Measurements from ENCODE around the gene ZNF213. TPM values are rescaled to one million over a fixed set of nuclear protein-coding genes. Genes with fewer than 3 reads are reported as not detected.

The ZNF213 gene
- total and polyA plus RNA-seq, 12 donors = 2.6 to 19.5 (median 12.2) TPM

- intact Hi-C loops (cut with DNase I) = no loop called here
- no peak for DNase-seq
- 91 to 96% (median 94%) methylated on average over 9 to 20 of the region's 20 CpGs for WGBS, 4 donors
- no peaks in the 10 kb centered on the region for H3K27me3 ChIP-seq
- no peak overlapping the region for H3K27ac ChIP-seq
- peaks cover 8 to 28% of the 10 kb centered on the region in 2 donors for H3K4me1 ChIP-seq (replicated peaks in 1 of 2)
- TF ChIP-seq CTCF (IDR thresholded peaks at IDR 0.05) (no peak), POLR2A (IDR thresholded peaks at IDR 0.05) (no peak)
- peaks cover 0 to 41% of the 10 kb centered on the region in 2 donors for H3K36me3 ChIP-seq (replicated peaks in 1 of 2)
- H3K4me3 ChIP-seq = no peak overlapping the region
- no peaks in the 10 kb centered on the region for H3K9me3 ChIP-seq (replicated peaks in 1 of 3)
Measured at GRCh38 chr16:3118846-3119245, 16.0 kb upstream of the ZNF213 start.

- Histone ChIP-seq H3K9me3 (replicated peaks in 1 of 3) (no peaks in the 10 kb centered on the region), H3K4me1 (replicated peaks in 1 of 2) (peaks cover 8 to 25% of the 10 kb centered on the region in 2 donors), H3K27me3 (no peaks in the 10 kb centered on the region), H3K4me3 (no peak overlapping the region), H3K36me3 (replicated peaks in 1 of 2) (peaks cover 0 to 41% of the 10 kb centered on the region in 2 donors), H3K27ac (no peak overlapping the region)
- TF ChIP-seq POLR2A (IDR thresholded peaks at IDR 0.05) (no peak), CTCF (IDR thresholded peaks at IDR 0.05) (no peak)
- intact Hi-C loops (cut with DNase I) = no loop called here
- 96 to 97% (median 96%) methylated on average over 30 to 33 of the region's 33 CpGs for WGBS, 4 donors
- DNase-seq = no peak
Measured at GRCh38 chr16:3119286-3119685, 15.5 kb upstream of the ZNF213 start.

- intact Hi-C loops (cut with DNase I) = loop anchor here in 1 of 2 donors (10.0 kb wide), 1 partner anchor 65 kb away; no protein-coding TSS in a partner anchor
- Histone ChIP-seq H3K4me3 (no peak overlapping the region), H3K9me3 (replicated peaks in 1 of 3) (no peaks in the 10 kb centered on the region), H3K27me3 (no peaks in the 10 kb centered on the region), H3K27ac (no peak overlapping the region), H3K36me3 (replicated peaks in 1 of 2) (peaks cover 0 to 41% of the 10 kb centered on the region in 2 donors), H3K4me1 (replicated peaks in 1 of 2) (peaks cover 5 to 20% of the 10 kb centered on the region in 2 donors)
- no peak for DNase-seq
- TF ChIP-seq POLR2A (IDR thresholded peaks at IDR 0.05) = no peak
- TF ChIP-seq CTCF (IDR thresholded peaks at IDR 0.05) = no peak
- WGBS, 4 donors = 93 to 97% (median 94%) methylated on average over 20 to 57 of the region's 57 CpGs
Measured at GRCh38 chr16:3119701-3120408, 15.0 kb upstream of the ZNF213 start.

- intact Hi-C loops (cut with DNase I) = loop anchor here in 1 of 2 donors (10.0 kb wide), 1 partner anchor 66 kb away; no protein-coding TSS in a partner anchor
Measured at GRCh38 chr16:3120435-3120834, 14.4 kb upstream of the ZNF213 start.

More at GRCh38 chr16:3120435-3120834, 14.4 kb upstream of the ZNF213 start:
- Histone ChIP-seq H3K4me3 (no peak overlapping the region), H3K27me3 (no peaks in the 10 kb centered on the region), H3K9me3 (replicated peaks in 1 of 3) (no peaks in the 10 kb centered on the region), H3K27ac (no peak overlapping the region), H3K4me1 (replicated peaks in 1 of 2) (peaks cover 4 to 19% of the 10 kb centered on the region in 2 donors), H3K36me3 (replicated peaks in 1 of 2) (peaks cover 0 to 41% of the 10 kb centered on the region in 2 donors)
- TF ChIP-seq POLR2A (IDR thresholded peaks at IDR 0.05) (no peak), CTCF (IDR thresholded peaks at IDR 0.05) (no peak)
- 88 to 92% (median 91%) methylated on average over 10 to 16 of the region's 16 CpGs for WGBS, 4 donors
- DNase-seq = no peak

Data from adrenal gland (tissue), 12 donors.